Eye (tissue), 1 donor: ENCODE results near the gene TOP1.
A peak's percentile ranks its signal among the peaks of the same experiment; 100 is the strongest.

ENCODE experiments used
- DNase-seq: peaks from one replicate; pipeline ENCODE4 v3.0.0-alpha.2; 2015

TOP1 gene

DNA sequence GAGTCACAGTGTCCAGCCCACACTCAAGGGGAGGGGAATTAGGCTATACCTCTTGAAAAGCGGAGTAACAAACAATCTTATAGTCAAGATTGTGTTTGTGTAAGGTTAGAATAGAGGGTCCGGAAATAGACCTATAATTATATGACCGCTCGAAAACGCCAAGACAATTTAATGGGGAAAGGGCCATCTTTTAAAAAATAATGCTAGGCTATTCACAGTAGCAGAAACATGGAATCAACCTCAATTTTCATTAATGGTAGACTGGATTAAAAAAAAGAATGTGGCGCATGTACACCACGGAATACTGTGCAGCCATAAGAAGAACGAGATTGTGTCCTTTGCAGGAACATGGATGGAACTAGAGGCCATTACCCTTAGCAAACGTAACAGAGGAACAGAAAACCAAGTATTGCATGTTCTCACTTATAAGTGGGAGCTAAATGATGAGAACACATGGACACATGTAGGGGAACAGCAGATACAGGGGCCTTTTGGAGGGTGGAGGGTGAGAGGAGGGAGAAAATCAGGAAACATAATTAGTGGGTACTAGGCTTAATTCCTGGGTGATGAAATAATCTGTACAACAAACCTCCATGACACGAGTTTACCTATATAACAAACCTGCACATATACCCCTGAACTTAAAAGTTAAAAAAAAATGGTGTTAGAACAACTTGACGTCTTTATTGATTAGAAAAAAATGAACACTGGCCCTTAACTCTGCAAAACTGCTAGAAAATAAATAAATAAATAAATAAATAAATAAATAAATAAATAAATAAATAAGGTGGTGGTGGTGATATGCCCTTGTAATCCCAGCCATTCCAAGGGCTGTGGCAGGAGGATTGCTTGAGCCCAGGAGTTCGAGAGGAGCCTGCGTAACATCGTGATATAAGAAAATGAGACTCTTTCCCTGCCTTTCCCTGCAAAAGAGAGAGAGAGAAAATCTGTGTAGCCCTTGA, 30.3 kb downstream of the TOP1 start:
- no peak for DNase-seq

DNA sequence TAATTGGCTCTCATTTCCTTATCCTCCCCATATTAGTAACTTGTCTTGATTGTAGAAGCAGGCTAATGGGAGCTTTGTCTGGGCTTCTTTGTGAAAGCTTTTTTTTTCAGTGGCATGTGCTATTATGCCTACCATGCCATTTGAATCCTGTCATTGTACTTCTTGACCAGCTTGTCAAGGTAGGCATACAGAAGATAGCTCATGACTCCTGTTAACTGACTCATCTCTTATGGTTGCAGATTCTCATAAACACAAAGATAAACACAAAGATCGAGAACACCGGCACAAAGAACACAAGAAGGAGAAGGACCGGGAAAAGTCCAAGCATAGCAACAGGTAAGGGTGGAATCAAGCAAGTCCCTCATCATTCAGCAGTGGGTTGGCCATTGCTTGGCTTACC, 32.5 kb downstream of the TOP1 start:
- DNase-seq, result no peak

GRCh38 chr20:41063442-41063841, 34.8 kb downstream of the TOP1 start:
- DNase-seq, result no peak

DNA sequence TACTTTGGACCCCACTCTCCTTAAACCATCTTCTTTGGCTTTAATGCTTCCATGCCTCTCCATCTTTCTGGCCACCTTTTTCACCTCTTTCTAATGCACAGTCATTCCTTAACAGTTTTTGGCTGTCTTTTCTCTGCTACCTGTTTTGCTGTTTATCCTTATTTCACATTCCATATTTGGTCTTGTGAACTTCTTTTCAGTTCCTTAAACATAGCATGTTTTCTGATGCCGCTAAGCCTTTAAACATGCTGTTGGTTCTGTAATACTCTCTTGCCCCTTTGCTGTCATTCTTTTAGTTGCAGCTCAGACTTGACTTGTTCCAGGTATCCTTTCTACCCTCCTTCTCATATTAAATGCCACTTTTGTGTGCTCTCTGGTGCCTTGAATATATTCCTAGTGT, 35.8 kb downstream of the TOP1 start:
- no peak for DNase-seq

DNA sequence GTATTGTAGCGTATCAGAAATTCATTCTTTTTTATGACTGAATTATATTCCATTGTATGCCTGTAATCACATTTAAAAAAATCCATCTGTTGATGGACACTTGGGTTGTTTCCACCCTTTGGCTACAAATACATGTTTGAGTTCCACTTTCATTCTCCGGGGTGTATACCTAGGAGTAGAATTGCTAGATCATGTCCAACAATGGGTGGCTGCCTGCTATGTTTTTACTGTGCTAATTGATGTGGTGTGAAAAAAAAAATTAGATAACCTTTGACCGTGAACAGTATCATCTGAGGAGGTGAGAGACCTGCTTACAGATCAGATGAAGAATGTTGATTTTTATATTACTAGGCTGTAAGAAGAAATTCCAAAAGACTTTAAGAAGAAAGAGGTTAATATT, 37.1 kb downstream of the TOP1 start:
- DNase-seq, result no peak

- DNase-seq, result no peak
Measured at GRCh38 chr20:41068806-41069205, 40.2 kb downstream of the TOP1 start.

DNA sequence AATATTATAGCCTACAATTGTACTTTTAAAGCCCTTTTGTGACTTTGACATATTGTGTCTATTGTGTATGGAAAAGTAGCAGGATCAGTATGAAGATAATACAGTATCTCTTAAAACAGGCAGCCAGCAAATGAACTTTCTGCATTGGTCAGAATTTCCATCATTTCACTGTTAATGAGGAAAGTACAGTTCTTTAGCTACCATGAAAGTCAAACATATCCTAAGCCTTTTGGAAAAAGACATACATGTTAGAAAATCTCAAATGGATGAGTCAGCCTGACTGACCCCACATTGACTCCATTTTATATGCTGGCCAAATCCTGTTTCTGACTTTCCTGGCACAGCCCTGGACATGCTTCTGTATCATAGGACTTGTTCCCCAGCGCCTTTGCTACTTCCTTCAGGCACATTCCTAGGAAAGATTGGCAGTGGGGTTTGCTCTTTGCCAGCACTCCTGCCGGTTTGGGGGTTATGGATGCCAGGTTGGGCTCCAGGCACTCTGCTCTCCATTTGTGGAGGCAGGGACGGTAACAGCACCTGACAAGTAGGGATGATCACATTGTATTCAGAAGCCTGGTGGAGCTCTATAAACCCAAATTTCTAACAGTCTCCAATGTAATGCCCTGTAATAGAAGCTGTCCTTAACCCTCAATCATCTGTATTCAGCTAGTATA, 43.7 kb downstream of the TOP1 start:
- DNase-seq, result no peak

- DNase-seq, result no peak
Measured at GRCh38 chr20:41072915-41073314, 44.3 kb downstream of the TOP1 start.

DNA sequence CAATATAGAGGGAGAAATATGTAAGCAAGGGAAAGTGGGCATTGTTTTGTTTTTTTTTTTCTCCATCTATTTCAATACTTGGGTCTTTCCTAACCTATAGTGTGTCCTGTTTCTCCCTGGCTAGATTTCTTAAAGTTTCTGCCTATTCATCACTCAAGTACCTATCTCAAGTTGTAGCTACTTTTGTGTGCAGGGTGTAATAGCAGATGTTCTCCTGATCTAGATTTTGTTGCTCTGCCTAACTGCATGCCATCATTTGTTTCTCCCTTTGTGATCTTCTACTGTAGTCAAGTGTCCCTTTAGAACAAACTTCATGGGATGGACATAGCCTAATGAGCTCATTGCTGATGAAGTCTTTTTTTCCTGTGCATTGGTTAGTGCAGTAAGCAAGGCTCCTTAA, 45.8 kb downstream of the TOP1 start:
- DNase-seq, result no peak

- no peak for DNase-seq
Measured at GRCh38 chr20:41076776-41077175, 48.2 kb downstream of the TOP1 start.

DNA sequence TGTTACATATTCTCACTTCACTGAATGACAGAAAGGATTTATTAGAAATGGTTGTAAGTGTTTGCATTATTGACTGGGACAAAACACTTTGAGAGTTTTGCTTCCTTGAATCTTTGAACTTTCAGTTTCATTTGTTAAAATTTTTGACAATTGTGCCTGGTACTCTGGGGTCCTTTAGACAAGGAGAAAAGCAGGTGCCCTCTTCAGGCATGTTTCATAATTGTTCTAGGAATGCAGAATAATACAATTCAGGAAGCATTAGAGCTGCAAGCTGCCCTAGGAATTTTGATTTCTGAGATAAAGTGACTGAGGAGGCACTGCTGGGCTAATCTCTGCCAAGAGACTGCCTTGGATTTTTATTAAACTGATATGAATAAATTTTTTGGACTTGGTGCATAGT, 49.7 kb downstream of the TOP1 start:
- peak; percentile 52 for DNase-seq

DNA sequence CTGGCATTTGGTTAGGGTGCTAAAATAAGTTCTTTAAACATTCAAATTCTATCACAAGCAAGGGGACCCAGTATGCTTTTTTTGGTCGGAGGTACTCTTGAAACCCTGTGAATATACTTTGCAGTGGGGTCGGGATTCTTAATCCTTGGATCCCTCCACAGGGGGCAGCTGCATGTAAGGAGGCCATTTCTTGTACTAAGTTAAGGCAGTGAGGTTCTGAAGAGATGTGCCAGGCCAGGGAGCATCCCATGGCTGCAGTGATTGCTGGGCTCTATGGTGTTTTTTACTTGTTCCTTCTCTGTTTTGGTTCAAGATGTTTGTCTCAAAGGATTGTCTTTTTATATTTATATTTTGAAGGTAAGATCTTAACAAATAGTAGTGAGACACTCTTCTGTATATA, 50.4 kb downstream of the TOP1 start:
- DNase-seq, result no peak

GRCh38 chr20:41080866-41081265, 52.2 kb downstream of the TOP1 start:
- no peak for DNase-seq

- no peak for DNase-seq
Measured at GRCh38 chr20:41081276-41081814, 52.7 kb downstream of the TOP1 start.

DNA sequence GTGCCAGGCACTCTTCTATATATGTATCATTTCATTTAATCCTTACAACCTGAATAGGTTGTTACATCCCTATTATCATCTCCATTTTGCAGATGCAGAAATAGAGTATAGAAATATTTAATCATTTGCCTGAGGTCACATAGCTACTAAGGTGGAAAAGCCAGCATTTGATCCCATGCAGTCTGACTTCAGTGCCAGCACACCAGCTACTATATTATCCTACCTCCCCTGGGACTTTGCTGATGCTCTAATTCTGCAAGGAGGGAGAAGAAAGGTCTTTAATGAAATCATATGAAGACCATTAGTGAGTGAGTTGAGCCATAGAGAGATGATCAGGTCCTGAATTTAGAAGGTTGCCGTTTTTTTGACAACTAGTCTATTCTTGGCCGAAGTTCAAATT, 53.7 kb downstream of the TOP1 start:
- no peak for DNase-seq

DNA sequence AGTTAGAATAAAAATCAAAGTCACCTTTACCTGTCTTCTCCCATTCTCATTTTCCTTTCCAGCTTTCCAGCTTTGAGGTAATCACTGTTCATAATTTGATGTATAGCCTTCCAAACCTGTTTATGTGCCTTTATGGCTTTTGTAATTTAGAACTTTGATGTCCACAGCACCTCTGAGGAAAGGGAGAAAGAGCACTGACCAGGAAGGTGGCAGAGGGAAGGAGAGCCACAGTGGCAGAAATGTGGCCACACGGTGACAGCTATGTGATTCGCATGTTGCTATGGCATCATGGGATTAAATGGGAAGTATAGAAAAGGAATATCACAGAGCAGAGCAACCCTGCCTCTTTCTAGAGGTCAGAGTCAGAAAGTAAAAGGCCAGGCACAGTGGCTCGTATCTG, 57.0 kb downstream of the TOP1 start:
- no peak for DNase-seq

DNA sequence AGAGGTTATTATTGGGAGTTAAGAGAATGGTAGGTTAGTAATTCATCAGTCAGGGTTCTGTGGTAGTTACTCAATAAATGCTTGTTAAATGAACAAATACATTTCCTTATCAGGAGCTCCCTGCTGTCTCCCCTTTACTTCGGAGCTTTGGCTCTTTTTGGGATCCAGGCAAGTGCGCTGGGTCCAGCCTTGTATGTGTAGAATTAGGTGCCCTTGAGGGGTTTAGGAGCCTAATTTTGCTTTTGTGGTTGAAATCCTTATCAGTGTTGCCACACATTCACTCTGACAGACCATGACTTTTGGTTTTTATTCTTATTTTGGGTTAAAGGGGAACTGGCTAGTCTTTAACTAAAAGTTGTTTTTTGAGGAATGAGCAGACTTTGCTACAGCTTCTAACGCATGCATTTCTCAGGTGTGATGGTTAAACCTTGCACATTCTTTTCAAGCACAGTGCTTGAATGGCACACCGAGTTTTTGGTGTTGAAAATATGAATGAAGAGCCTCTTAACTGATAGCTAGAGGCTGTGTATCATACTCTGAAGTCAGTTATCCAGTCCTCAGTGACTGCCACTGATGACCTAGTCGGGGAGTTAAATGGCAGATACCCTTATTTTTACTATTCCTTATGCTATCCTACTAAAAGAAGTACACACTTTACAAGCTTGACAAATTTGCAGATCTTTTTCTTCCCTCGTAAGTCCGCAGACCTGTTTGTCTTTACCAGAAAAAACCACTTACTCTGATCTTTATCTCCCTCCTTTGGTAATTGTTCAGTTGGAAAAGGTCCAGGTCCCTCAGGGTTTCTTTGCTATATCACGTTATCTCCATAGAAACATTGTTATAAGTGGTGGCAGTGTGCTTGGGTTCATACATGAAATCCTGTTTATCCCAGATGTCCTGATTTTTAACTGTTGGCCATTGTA, 58.0 kb downstream of the TOP1 start:
- DNase-seq, result peak; percentile 50

- no peak for DNase-seq
Measured at GRCh38 chr20:41087325-41087685, 58.7 kb downstream of the TOP1 start.

GRCh38 chr20:41087777-41088176, 59.2 kb downstream of the TOP1 start:
- DNase-seq, result no peak

DNA sequence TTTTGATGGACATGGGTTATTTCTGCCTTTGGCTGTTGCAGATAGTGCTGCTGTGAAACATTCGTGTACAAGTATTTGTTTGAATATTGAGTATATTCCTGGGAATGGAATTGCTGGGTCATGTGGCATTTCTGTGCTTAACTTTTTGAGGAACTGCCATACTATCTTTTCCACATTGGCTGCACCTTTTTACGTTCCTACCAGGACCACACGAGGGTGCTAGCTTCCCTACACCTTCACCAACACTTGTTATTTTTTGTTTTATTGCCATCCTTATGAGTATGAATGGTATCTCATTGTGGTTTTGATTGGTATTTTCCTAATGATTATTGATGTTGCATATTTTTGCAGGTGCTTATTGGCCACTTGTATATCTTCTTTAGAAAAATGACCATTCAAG, 60.9 kb downstream of the TOP1 start:
- no peak for DNase-seq

DNA sequence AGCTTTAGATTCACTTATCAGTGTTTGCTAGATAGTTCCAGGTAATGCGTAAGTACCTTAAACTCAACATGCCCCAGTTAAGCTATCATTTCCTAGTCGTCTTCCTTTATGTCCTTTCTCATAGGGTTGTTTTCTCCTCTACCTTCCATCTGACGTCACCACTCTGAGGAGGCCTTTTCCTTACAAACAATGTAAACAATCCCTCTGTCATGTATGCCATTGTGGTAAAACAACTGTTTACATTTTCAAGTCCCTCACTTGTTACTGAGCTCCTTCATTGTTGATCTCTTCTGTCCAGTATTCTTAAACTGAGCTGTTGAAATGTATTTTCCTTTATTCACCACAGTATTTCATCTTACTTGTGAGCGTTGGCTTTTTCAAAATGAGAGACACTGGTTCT, 63.3 kb downstream of the TOP1 start:
- no peak for DNase-seq

GRCh38 chr20:41094353-41095055, 65.9 kb downstream of the TOP1 start:
- DNase-seq, result no peak
